ENCODE results near the gene SIGLEC7.
A peak's percentile ranks its signal among the peaks of the same experiment; 100 is the strongest.

The SIGLEC7 gene

GRCh38 chr19:51107406-51108065 is 34.6 kb upstream of the SIGLEC7 start:
- Mint-ChIP-seq H3K4me1 (peaks cover 46% of the 10 kb centered on the region), H3K4me3 (peak overlapping the region; percentile 91), H3K9me3 (no peaks in the 10 kb centered on the region), H3K36me3 (ENCODE audit: low read depth) (peaks cover 26% of the 10 kb centered on the region), H3K27me3 (peaks cover 2% of the 10 kb centered on the region), H3K27ac (peak overlapping the region; percentile 91)
- DNase-seq (no peak), ATAC-seq (peak; percentile 15)

GRCh38 chr19:51108066-51108804 is 33.9 kb upstream of the SIGLEC7 start, which contains the start of gene CTU1:
Gene CTU1 (minus strand): TSS chr19:51108409. CDS start chr19:51104569, 3,840 bp downstream.
- DNase-seq (peak; percentile 97), ATAC-seq (peak; percentile 97)
- peaks cover 20% of the 10 kb centered on the region for H3K36me3 Mint-ChIP-seq (ENCODE audit: low read depth)
- peak within 1 kb of the TSS; percentile 91 for H3K27ac Mint-ChIP-seq
- H3K4me3 Mint-ChIP-seq: peak within 1 kb of the TSS; percentile 91
- H3K9me3 Mint-ChIP-seq: no peaks in the 10 kb centered on the region
- peaks cover 2% of the 10 kb centered on the region for H3K27me3 Mint-ChIP-seq
- peaks cover 42% of the 10 kb centered on the region for H3K4me1 Mint-ChIP-seq

GRCh38 chr19:51108805-51109146 is 33.3 kb upstream of the SIGLEC7 start:
- Mint-ChIP-seq H3K9me3 (no peaks in the 10 kb centered on the region), H3K27ac (peak overlapping the region; percentile 91), H3K36me3 (ENCODE audit: low read depth) (peaks cover 18% of the 10 kb centered on the region), H3K4me3 (peak overlapping the region; percentile 91), H3K27me3 (peaks cover 2% of the 10 kb centered on the region), H3K4me1 (peaks cover 37% of the 10 kb centered on the region)
- DNase-seq (no peak), ATAC-seq (peak; percentile 6)

GRCh38 chr19:51110666-51110971 is 31.5 kb upstream of the SIGLEC7 start:
- no peak for ATAC-seq
- H3K36me3 Mint-ChIP-seq (ENCODE audit: low read depth): peaks cover 11% of the 10 kb centered on the region
- H3K27me3 Mint-ChIP-seq: peaks cover 2% of the 10 kb centered on the region

GRCh38 chr19:51111606-51112005 is 30.5 kb upstream of the SIGLEC7 start:
- DNase-seq (no peak), ATAC-seq (no peak)
- H3K4me1 Mint-ChIP-seq: peaks cover 35% of the 10 kb centered on the region
- peaks cover 2% of the 10 kb centered on the region for H3K27me3 Mint-ChIP-seq
- H3K36me3 Mint-ChIP-seq (ENCODE audit: low read depth): peaks cover 8% of the 10 kb centered on the region
- no peaks in the 10 kb centered on the region for H3K9me3 Mint-ChIP-seq
- H3K4me3 Mint-ChIP-seq: no peak overlapping the region
- H3K27ac Mint-ChIP-seq: no peak overlapping the region

More at GRCh38 chr19:51110666-51110971, 31.5 kb upstream of the SIGLEC7 start:
- DNase-seq: no peak
- no peak overlapping the region for H3K4me3 Mint-ChIP-seq
- H3K27ac Mint-ChIP-seq: no peak overlapping the region
- no peaks in the 10 kb centered on the region for H3K9me3 Mint-ChIP-seq
- H3K4me1 Mint-ChIP-seq: peaks cover 30% of the 10 kb centered on the region

- no peaks in the 10 kb centered on the region for H3K9me3 Mint-ChIP-seq
- peak; percentile 77 for ATAC-seq
- H3K27ac Mint-ChIP-seq: peak overlapping the region; percentile 70
- H3K4me1 Mint-ChIP-seq: peaks cover 30% of the 10 kb centered on the region
- no peak for DNase-seq
- no peaks in the 10 kb centered on the region for H3K27me3 Mint-ChIP-seq
- no peaks in the 10 kb centered on the region for H3K36me3 Mint-ChIP-seq (ENCODE audit: low read depth)
- no peak overlapping the region for H3K4me3 Mint-ChIP-seq
These were observed 27.9 kb upstream of the SIGLEC7 start for GRCh38 chr19:51114087-51114729.

- ATAC-seq (peak; percentile 16), DNase-seq (no peak)
- Mint-ChIP-seq H3K9me3 (no peaks in the 10 kb centered on the region), H3K4me1 (peaks cover 30% of the 10 kb centered on the region), H3K4me3 (no peak overlapping the region), H3K27ac (no peak overlapping the region), H3K27me3 (no peaks in the 10 kb centered on the region), H3K36me3 (ENCODE audit: low read depth) (no peaks in the 10 kb centered on the region)
These were observed 25.3 kb upstream of the SIGLEC7 start for GRCh38 chr19:51116736-51117286.

GRCh38 chr19:51119101-51119500 is 23.0 kb upstream of the SIGLEC7 start:
- H3K27me3 Mint-ChIP-seq: no peaks in the 10 kb centered on the region
- DNase-seq (no peak), ATAC-seq (no peak)
- H3K4me3 Mint-ChIP-seq: no peak overlapping the region
- H3K27ac Mint-ChIP-seq: peak overlapping the region; percentile 17
- no peaks in the 10 kb centered on the region for H3K36me3 Mint-ChIP-seq (ENCODE audit: low read depth)
- H3K9me3 Mint-ChIP-seq: no peaks in the 10 kb centered on the region
- H3K4me1 Mint-ChIP-seq: peaks cover 53% of the 10 kb centered on the region

GRCh38 chr19:51119611-51120010 is 22.5 kb upstream of the SIGLEC7 start:
- H3K27ac Mint-ChIP-seq: no peak overlapping the region
- H3K4me1 Mint-ChIP-seq: peaks cover 58% of the 10 kb centered on the region
- ATAC-seq (no peak), DNase-seq (no peak)
- H3K36me3 Mint-ChIP-seq (ENCODE audit: low read depth): no peaks in the 10 kb centered on the region
- no peak overlapping the region for H3K4me3 Mint-ChIP-seq
- H3K27me3 Mint-ChIP-seq: no peaks in the 10 kb centered on the region
- H3K9me3 Mint-ChIP-seq: no peaks in the 10 kb centered on the region

GRCh38 chr19:51120160-51120559 is 21.9 kb upstream of the SIGLEC7 start:
- peaks cover 63% of the 10 kb centered on the region for H3K4me1 Mint-ChIP-seq
- H3K27ac Mint-ChIP-seq: no peak overlapping the region
- H3K27me3 Mint-ChIP-seq: no peaks in the 10 kb centered on the region
- no peaks in the 10 kb centered on the region for H3K36me3 Mint-ChIP-seq (ENCODE audit: low read depth)
- no peak overlapping the region for H3K4me3 Mint-ChIP-seq
- DNase-seq (no peak), ATAC-seq (no peak)
- no peaks in the 10 kb centered on the region for H3K9me3 Mint-ChIP-seq

GRCh38 chr19:51121257-51121656 is 20.8 kb upstream of the SIGLEC7 start:
- H3K27ac Mint-ChIP-seq: no peak overlapping the region

GRCh38 chr19:51122112-51122981 is 19.8 kb upstream of the SIGLEC7 start:
- ATAC-seq: peak; percentile 20
- peak overlapping the region; percentile 14 for H3K4me3 Mint-ChIP-seq
- H3K36me3 Mint-ChIP-seq (ENCODE audit: low read depth): no peaks in the 10 kb centered on the region
- no peaks in the 10 kb centered on the region for H3K27me3 Mint-ChIP-seq
- H3K27ac Mint-ChIP-seq: peak overlapping the region; percentile 79
- DNase-seq: no peak
- no peaks in the 10 kb centered on the region for H3K9me3 Mint-ChIP-seq
- H3K4me1 Mint-ChIP-seq: peaks cover 57% of the 10 kb centered on the region

More at GRCh38 chr19:51121257-51121656, 20.8 kb upstream of the SIGLEC7 start:
- ATAC-seq (no peak), DNase-seq (no peak)
- no peaks in the 10 kb centered on the region for H3K27me3 Mint-ChIP-seq
- H3K4me3 Mint-ChIP-seq: no peak overlapping the region
- peaks cover 57% of the 10 kb centered on the region for H3K4me1 Mint-ChIP-seq
- H3K9me3 Mint-ChIP-seq: no peaks in the 10 kb centered on the region
- H3K36me3 Mint-ChIP-seq (ENCODE audit: low read depth): no peaks in the 10 kb centered on the region

- Mint-ChIP-seq H3K27me3 (no peaks in the 10 kb centered on the region), H3K36me3 (ENCODE audit: low read depth) (no peaks in the 10 kb centered on the region), H3K4me1 (peaks cover 65% of the 10 kb centered on the region), H3K9me3 (no peaks in the 10 kb centered on the region), H3K4me3 (peak overlapping the region; percentile 37), H3K27ac (peak overlapping the region; percentile 78)
- no peak for ATAC-seq
- DNase-seq: peak; percentile 43
These were observed 18.7 kb upstream of the SIGLEC7 start for GRCh38 chr19:51123381-51123800.

- Mint-ChIP-seq H3K27ac (peak overlapping the region; percentile 78), H3K4me1 (peaks cover 69% of the 10 kb centered on the region), H3K9me3 (no peaks in the 10 kb centered on the region), H3K27me3 (no peaks in the 10 kb centered on the region), H3K36me3 (ENCODE audit: low read depth) (no peaks in the 10 kb centered on the region), H3K4me3 (peak overlapping the region; percentile 37)
- ATAC-seq: no peak
- DNase-seq: no peak
These were observed 18.3 kb upstream of the SIGLEC7 start for GRCh38 chr19:51123802-51124201.
